ENCODE data around the gene GNE. TPM values are rescaled to one million over a fixed set of nuclear protein-coding genes. Genes with fewer than 3 reads are reported as not detected.

Gene GNE
- total and polyA plus RNA-seq, 9 of the 15 experiments (the other 6 are each of a cell fraction or from before 2014, with no cell fraction given) = 5.1 to 18.6 (median 12.0) TPM

DNA sequence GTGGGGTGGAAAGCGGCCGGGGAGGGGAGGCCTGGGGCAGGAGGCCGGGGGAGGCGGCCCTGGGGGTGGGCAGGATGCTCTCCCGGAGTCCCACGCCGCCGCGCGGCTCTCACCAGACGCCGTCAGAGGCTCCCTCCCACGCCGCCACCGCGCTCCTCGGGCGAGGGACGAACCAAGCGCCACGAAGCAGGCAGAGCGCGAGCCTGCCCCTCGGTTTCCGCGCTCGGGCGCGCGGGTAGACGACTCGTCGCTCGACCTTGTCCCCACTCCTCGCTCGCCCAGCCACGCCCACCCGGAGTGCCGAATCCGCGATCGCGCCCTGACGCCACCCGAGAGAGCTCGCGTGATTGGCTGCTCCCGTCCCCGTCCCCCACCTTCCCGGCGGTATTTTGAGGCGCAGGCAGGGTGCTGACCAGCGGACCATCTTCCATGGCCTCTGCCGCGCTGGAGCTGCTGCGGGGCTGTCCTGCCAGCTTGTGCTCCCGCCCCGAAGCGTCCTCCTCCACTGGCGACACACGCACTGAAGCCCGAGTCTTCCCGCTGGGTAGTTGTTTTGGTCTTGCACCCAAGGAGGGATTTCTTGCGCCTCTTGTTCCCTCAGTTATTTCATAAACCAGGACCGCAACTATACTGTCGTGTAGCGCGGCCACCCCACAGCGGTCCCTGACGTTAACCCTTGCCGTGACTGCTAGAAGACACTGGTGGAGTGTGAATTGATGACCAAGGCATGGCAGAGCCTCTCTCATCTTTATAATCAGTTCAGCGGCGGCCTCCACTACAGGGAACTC, at the start of gene GNE (continued):
- TF ChIP-seq, protein P1, sequence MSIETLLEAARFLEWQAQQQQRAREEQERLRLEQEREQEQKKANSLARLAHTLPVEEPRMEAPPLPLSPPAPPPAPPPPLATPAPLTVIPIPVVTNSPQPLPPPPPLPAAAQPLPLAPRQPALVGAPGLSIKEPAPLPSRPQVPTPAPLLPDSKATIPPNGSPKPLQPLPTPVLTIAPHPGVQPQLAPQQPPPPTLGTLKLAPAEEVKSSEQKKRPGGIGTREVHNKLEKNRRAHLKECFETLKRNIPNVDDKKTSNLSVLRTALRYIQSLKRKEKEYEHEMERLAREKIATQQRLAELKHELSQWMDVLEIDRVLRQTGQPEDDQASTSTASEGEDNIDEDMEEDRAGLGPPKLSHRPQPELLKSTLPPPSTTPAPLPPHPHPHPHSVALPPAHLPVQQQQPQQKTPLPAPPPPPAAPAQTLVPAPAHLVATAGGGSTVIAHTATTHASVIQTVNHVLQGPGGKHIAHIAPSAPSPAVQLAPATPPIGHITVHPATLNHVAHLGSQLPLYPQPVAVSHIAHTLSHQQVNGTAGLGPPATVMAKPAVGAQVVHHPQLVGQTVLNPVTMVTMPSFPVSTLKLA (conservative IDR thresholded peaks at IDR 0.05) = peak; percentile 77 to 85
- TF ChIP-seq, protein P2, sequence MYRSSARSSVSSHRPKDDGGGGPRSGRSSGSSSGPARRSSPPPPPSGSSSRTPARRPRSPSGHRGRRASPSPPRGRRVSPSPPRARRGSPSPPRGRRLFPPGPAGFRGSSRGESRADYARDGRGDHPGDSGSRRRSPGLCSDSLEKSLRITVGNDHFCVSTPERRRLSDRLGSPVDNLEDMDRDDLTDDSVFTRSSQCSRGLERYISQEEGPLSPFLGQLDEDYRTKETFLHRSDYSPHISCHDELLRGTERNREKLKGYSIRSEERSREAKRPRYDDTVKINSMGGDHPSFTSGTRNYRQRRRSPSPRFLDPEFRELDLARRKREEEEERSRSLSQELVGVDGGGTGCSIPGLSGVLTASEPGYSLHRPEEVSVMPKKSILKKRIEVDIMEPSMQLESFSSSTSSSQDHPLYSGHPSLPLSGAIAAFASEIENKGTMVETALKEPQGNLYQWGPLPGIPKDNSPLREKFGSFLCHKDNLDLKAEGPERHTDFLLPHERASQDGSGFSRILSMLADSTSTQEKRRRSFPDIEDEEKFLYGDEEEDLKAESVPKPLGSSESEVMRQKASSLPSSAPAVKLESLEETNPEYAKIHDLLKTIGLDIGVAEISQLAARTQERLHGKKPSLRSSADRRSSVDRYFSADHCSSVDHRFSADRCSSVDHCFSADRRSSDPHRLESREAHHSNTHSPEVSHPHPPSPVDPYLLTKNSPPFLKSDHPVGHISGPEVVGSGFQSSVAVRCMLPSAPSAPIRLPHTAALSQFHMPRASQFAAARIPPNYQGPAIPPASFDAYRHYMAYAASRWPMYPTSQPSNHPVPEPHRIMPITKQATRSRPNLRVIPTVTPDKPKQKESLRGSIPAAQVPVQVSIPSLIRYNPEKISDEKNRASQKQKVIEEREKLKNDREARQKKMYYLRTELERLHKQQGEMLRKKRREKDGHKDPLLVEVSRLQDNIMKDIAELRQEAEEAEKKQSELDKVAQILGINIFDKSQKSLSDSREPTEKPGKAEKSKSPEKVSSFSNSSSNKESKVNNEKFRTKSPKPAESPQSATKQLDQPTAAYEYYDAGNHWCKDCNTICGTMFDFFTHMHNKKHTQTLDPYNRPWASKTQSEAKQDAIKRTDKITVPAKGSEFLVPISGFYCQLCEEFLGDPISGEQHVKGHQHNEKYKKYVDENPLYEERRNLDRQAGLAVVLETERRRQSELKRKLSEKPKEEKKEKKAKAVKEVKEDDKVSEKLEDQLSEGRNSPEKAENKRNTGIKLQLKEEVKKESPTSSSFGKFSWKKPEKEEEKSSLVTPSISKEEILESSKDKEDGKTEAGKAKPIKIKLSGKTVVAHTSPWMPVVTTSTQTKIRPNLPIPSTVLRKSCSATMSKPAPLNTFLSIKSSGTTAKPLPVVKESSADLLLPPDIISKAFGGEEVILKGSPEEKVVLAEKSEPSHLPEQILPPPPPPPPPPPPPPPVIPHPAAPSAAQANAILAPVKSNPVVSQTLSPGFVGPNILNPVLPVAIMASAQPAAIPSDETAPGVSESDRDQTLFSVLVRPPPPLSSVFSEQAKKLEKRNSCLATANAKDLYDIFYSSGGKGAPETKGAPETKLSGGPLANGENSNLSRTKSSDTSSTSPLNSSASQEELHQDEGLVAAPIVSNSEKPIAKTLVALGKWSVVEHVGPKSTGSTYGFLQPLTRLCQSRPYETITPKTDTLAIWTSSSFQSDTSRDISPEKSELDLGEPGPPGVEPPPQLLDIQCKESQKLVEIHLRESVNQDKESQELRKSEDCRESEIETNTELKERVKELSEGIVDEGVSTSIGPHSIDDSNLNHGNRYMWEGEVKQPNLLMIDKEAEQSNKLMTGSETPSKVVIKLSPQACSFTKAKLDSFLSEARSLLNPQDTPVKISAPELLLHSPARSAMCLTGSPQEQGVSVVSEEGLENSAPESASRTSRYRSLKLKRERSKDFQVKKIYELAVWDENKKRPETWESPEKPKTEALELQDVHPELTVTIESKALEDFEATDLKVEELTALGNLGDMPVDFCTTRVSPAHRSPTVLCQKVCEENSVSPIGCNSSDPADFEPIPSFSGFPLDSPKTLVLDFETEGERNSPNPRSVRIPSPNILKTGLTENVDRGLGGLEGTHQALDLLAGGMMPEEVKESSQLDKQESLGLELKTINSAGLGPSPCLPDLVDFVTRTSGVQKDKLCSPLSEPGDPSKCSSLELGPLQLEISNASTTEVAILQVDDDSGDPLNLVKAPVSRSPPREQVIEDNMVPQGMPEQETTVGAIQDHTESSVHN (IDR thresholded peaks at IDR 0.05; ENCODE audit: borderline replicate concordance in 1 of 2, low read depth in 1 of 2) = no peak
- no peak for TF ChIP-seq ZNF41 (CRISPR knock-in tag; conservative IDR thresholded peaks at IDR 0.05)
- peak; percentile 100 for TF ChIP-seq ZBTB17 (CRISPR knock-in tag; IDR thresholded peaks at IDR 0.05)
- no peak for TF ChIP-seq STAT5A (IDR thresholded peaks at IDR 0.05; ENCODE audit: borderline replicate concordance, low read length)
- TF ChIP-seq, protein P3, sequence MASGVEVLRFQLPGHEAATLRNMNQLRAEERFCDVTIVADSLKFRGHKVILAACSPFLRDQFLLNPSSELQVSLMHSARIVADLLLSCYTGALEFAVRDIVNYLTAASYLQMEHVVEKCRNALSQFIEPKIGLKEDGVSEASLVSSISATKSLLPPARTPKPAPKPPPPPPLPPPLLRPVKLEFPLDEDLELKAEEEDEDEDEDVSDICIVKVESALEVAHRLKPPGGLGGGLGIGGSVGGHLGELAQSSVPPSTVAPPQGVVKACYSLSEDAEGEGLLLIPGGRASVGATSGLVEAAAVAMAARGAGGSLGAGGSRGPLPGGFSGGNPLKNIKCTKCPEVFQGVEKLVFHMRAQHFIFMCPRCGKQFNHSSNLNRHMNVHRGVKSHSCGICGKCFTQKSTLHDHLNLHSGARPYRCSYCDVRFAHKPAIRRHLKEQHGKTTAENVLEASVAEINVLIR (CRISPR knock-in tag; IDR thresholded peaks at IDR 0.05) = peak; percentile 82
- TF ChIP-seq TEAD1 (CRISPR knock-in tag; IDR thresholded peaks at IDR 0.05) = no peak
- peak in 1 of 2 experiments; percentile 63; a peak in 1 of 4 replicates for TF ChIP-seq HDAC1 (IDR thresholded peaks at IDR 0.05)
- peak; percentile 36; the same call in 1 of the 2 replicates for TF ChIP-seq SIN3B (IDR thresholded peaks at IDR 0.05; ENCODE audit: low read depth)

Measured in K562 (cell line).